Neuronal stem cell (in vitro differentiated cells): ENCODE measurements around the gene FHIT.
A peak's percentile ranks its signal among the peaks of the same experiment; 100 is the strongest.

Source experiments
- DNase-seq: peaks from one replicate; pipeline ENCODE4 v3.0.0-alpha.2; 2013; ENCODE audit warnings: low spot score
- H2AFZ ChIP-seq: one replicate; pipeline ENCODE4 v1.6.1; 2013; ENCODE audit warnings: mild to moderate bottlenecking, low read length, inconsistent platforms
- H2AK5ac ChIP-seq: 2 replicates; pipeline ENCODE4 v1.6.1; 2013; ENCODE audit warnings: low read depth, mild to moderate bottlenecking, inconsistent platforms, low read length, moderate library complexity, mixed read lengths
- H2BK120ac ChIP-seq: 2 replicates; pipeline ENCODE4 v1.6.1; 2013; ENCODE audit warnings: low read depth, mild to moderate bottlenecking, inconsistent platforms, low read length, moderate library complexity, mixed read lengths
- H2BK12ac ChIP-seq: one replicate; pipeline ENCODE4 v1.6.1; 2013; ENCODE audit warnings: low read length, inconsistent platforms
- H2BK15ac ChIP-seq: 2 replicates; pipeline ENCODE4 v1.6.1; 2013; ENCODE audit warnings: mild to moderate bottlenecking, low read length, inconsistent platforms, mixed read lengths
- H2BK5ac ChIP-seq: one replicate; pipeline ENCODE4 v1.6.1; 2013; ENCODE audit warnings: inconsistent platforms, mild to moderate bottlenecking, low read length, moderate library complexity
- H3K14ac ChIP-seq: one replicate; pipeline ENCODE4 v1.6.1; 2013; ENCODE audit warnings: low read length, inconsistent platforms
- H3K18ac ChIP-seq: 2 replicates; pipeline ENCODE4 v1.6.1; 2013; ENCODE audit warnings: low read length, inconsistent platforms
- H3K23ac ChIP-seq: 2 replicates; pipeline ENCODE4 v1.6.1; 2013; ENCODE audit warnings: low read depth, mild to moderate bottlenecking, mixed read lengths, low read length, inconsistent platforms; ENCODE audit not compliant: poor library complexity
- H3K27ac ChIP-seq: replicated peaks from 3 replicates; pipeline ENCODE4 v1.5.1; 2013; ENCODE audit warnings: low read length, inconsistent platforms
- H3K27me3 ChIP-seq, 3 experiments: 2 replicates each; pipeline ENCODE4 v1.6.1; 2013; ENCODE audit warnings: low read length in 3 of 3, mild to moderate bottlenecking in 2 of 3, inconsistent platforms in 1 of 3, low read depth in 1 of 3, mixed read lengths in 1 of 3, moderate library complexity in 1 of 3; ENCODE audit not compliant: control insufficient read depth in 3 of 3, insufficient read depth in 3 of 3
- H3K36me3 ChIP-seq, 2 donors: replicated peaks in 1 of 2; 2 replicates each; pipeline ENCODE4 v1.6.1; 2013; ENCODE audit warnings: low read length in 2 of 2; ENCODE audit not compliant: control insufficient read depth in 2 of 2, insufficient read depth in 2 of 2
- H3K4ac ChIP-seq: 2 replicates; pipeline ENCODE4 v1.6.1; 2013; ENCODE audit warnings: inconsistent platforms, mild to moderate bottlenecking, low read length, moderate library complexity
- H3K4me1 ChIP-seq, 2 donors: 1 replicate in 1 of 2; 2 replicates in 1 of 2; pipeline ENCODE4 v1.6.1; 2013; ENCODE audit warnings: low read length in 2 of 2, low read depth in 1 of 2; ENCODE audit not compliant: control insufficient read depth in 2 of 2, insufficient read depth in 1 of 2
- H3K4me2 ChIP-seq: one replicate; pipeline ENCODE4 v1.6.1; 2013; ENCODE audit warnings: mild to moderate bottlenecking, low read length, inconsistent platforms; ENCODE audit not compliant: insufficient read depth, poor library complexity, severe bottlenecking
- H3K4me3 ChIP-seq, 2 donors: 2 replicates each; pipeline ENCODE4 v1.5.1; 2013; ENCODE audit warnings: low read length in 2 of 2, mild to moderate bottlenecking in 2 of 2, inconsistent platforms in 1 of 2, moderate library complexity in 1 of 2
- H3K79me1 ChIP-seq: one replicate; pipeline ENCODE4 v1.6.1; 2013; ENCODE audit warnings: low read depth, mild to moderate bottlenecking, inconsistent platforms, low read length, moderate library complexity
- H3K9ac ChIP-seq: one replicate; pipeline ENCODE4 v1.6.1; 2013; ENCODE audit warnings: mild to moderate bottlenecking, low read depth, low read length, inconsistent platforms; ENCODE audit not compliant: poor library complexity
- H3K9me3 ChIP-seq, 2 donors: replicated peaks in 1 of 2; 2 replicates each; pipeline versions ENCODE3 to v1.6.1; 2013; ENCODE audit warnings: low read length in 2 of 2, mild to moderate bottlenecking in 2 of 2, inconsistent platforms in 1 of 2, low read depth in 1 of 2, mixed read lengths in 1 of 2, moderate library complexity in 1 of 2; ENCODE audit not compliant: control insufficient read depth in 2 of 2, insufficient read depth in 1 of 2
- H4K8ac ChIP-seq: one replicate; pipeline ENCODE4 v1.6.1; 2013; ENCODE audit warnings: low read depth, mild to moderate bottlenecking, inconsistent platforms, low read length, moderate library complexity
- H4K91ac ChIP-seq: one replicate; pipeline ENCODE4 v1.6.1; 2013; ENCODE audit warnings: low read length, low read depth, mild to moderate bottlenecking, inconsistent platforms; ENCODE audit not compliant: poor library complexity
- WGBS, 2 donors: extraction: QIAGEN DNeasy Blood & Tissue Kit; methylation state at CpG; one replicate each; pipeline ENCODE4 v1.1.7; 2013; ENCODE audit warnings: missing lambda C conversion rate in 2 of 2, mixed read lengths in 1 of 2; ENCODE audit not compliant: insufficient read length in 2 of 2, insufficient replicate concordance in 1 of 2; ENCODE audit errors: extremely low coverage in 2 of 2; 5-methylcytosine and 5-hydroxymethylcytosine counted together

Gene FHIT

GRCh38 chr3:59995563-59995962 lies 1255.7 kb downstream of the FHIT start:
- H2BK15ac ChIP-seq: no peak overlapping the region
- H3K4me3 ChIP-seq: no peak overlapping the region
- no peak overlapping the region for H3K14ac ChIP-seq
- no peak overlapping the region for H2AFZ ChIP-seq
- H2BK120ac ChIP-seq: no peak overlapping the region
- H4K8ac ChIP-seq: no peak overlapping the region
- H3K18ac ChIP-seq: no peak overlapping the region
- H3K27me3 ChIP-seq: no peaks in the 10 kb centered on the region
- H3K79me1 ChIP-seq: no peaks in the 10 kb centered on the region
- no peaks in the 10 kb centered on the region for H3K36me3 ChIP-seq
- H4K91ac ChIP-seq: no peak overlapping the region
- no peak overlapping the region for H3K23ac ChIP-seq
- H3K9me3 ChIP-seq: no peaks in the 10 kb centered on the region
- no peak overlapping the region for H3K4ac ChIP-seq
- H2AK5ac ChIP-seq: no peak overlapping the region
- no peak for DNase-seq
- H2BK12ac ChIP-seq: no peak overlapping the region
- no peak overlapping the region for H3K9ac ChIP-seq
- H3K27ac ChIP-seq: no peak overlapping the region
- peaks cover 0 to 6% of the 10 kb centered on the region in 2 donors for H3K4me1 ChIP-seq
- H3K4me2 ChIP-seq: no peak overlapping the region
- no CpG with 5 or more reads among the region's 4 CpGs for WGBS, 2 donors
- H2BK5ac ChIP-seq: no peak overlapping the region

- H3K79me1 ChIP-seq: no peaks in the 10 kb centered on the region
- no peak overlapping the region for H2BK5ac ChIP-seq
- H3K23ac ChIP-seq: no peak overlapping the region
- no peaks in the 10 kb centered on the region for H3K27me3 ChIP-seq
- H3K36me3 ChIP-seq: no peaks in the 10 kb centered on the region
- H4K8ac ChIP-seq: no peak overlapping the region
- H2BK15ac ChIP-seq: no peak overlapping the region
- peaks cover 0 to 6% of the 10 kb centered on the region in 2 donors for H3K4me1 ChIP-seq
- H2BK120ac ChIP-seq: no peak overlapping the region
- no CpG with 5 or more reads among the region's 6 CpGs for WGBS, 2 donors
- no peak overlapping the region for H3K4me3 ChIP-seq
- H4K91ac ChIP-seq: no peak overlapping the region
- H3K9ac ChIP-seq: no peak overlapping the region
- no peaks in the 10 kb centered on the region for H3K9me3 ChIP-seq
- H3K4me2 ChIP-seq: no peak overlapping the region
- no peak for DNase-seq
- H3K18ac ChIP-seq: no peak overlapping the region
- no peak overlapping the region for H3K14ac ChIP-seq
- no peak overlapping the region for H2BK12ac ChIP-seq
- no peak overlapping the region for H2AFZ ChIP-seq
- H3K4ac ChIP-seq: no peak overlapping the region
- no peak overlapping the region for H2AK5ac ChIP-seq
- peak overlapping the region; percentile 4 for H3K27ac ChIP-seq
These were observed 1256.4 kb downstream of the FHIT start for GRCh38 chr3:59994732-59995304.

- H3K9me3 ChIP-seq: no peaks in the 10 kb centered on the region
- no peak overlapping the region for H3K4me3 ChIP-seq
- H2BK120ac ChIP-seq: no peak overlapping the region
- no peak overlapping the region for H2BK5ac ChIP-seq
- no peak overlapping the region for H3K9ac ChIP-seq
- H2BK12ac ChIP-seq: no peak overlapping the region
- H4K91ac ChIP-seq: no peak overlapping the region
- no peak overlapping the region for H3K4ac ChIP-seq
- H3K36me3 ChIP-seq: no peaks in the 10 kb centered on the region
- no peak overlapping the region for H3K23ac ChIP-seq
- H3K27me3 ChIP-seq: no peaks in the 10 kb centered on the region
- no peak overlapping the region for H2AFZ ChIP-seq
- no peak overlapping the region for H4K8ac ChIP-seq
- H2BK15ac ChIP-seq: no peak overlapping the region
- WGBS, 2 donors: no CpG with 5 or more reads among the region's 4 CpGs
- no peak overlapping the region for H3K27ac ChIP-seq
- no peak overlapping the region for H3K4me2 ChIP-seq
- H3K18ac ChIP-seq: no peak overlapping the region
- DNase-seq: no peak
- no peak overlapping the region for H3K14ac ChIP-seq
- H3K4me1 ChIP-seq: peaks cover 0 to 9% of the 10 kb centered on the region in 2 donors
- no peaks in the 10 kb centered on the region for H3K79me1 ChIP-seq
- H2AK5ac ChIP-seq: no peak overlapping the region
These were observed 1258.7 kb downstream of the FHIT start for GRCh38 chr3:59992578-59992977.

GRCh38 chr3:59990915-59991314 lies 1260.3 kb downstream of the FHIT start:
- H2BK15ac ChIP-seq: no peak overlapping the region
- WGBS, 2 donors: no CpG with 5 or more reads among the region's 2 CpGs
- H2BK120ac ChIP-seq: no peak overlapping the region
- no peak overlapping the region for H3K23ac ChIP-seq
- no peaks in the 10 kb centered on the region for H3K9me3 ChIP-seq
- no peak overlapping the region for H4K8ac ChIP-seq
- no peak overlapping the region for H3K14ac ChIP-seq
- no peak overlapping the region for H2AK5ac ChIP-seq
- peaks cover 0 to 9% of the 10 kb centered on the region in 2 donors for H3K4me1 ChIP-seq
- no peak overlapping the region for H2AFZ ChIP-seq
- DNase-seq: no peak
- H3K27ac ChIP-seq: no peak overlapping the region
- H2BK12ac ChIP-seq: no peak overlapping the region
- H4K91ac ChIP-seq: no peak overlapping the region
- no peak overlapping the region for H3K4me2 ChIP-seq
- no peaks in the 10 kb centered on the region for H3K36me3 ChIP-seq
- no peak overlapping the region for H3K9ac ChIP-seq
- H3K79me1 ChIP-seq: no peaks in the 10 kb centered on the region
- H3K27me3 ChIP-seq: no peaks in the 10 kb centered on the region
- no peak overlapping the region for H2BK5ac ChIP-seq
- H3K4ac ChIP-seq: no peak overlapping the region
- no peak overlapping the region for H3K18ac ChIP-seq
- no peak overlapping the region for H3K4me3 ChIP-seq
